Endothelial cell (in vitro differentiated cells): ENCODE results near the gene OLFML2A. TPM values are rescaled to one million over a fixed set of nuclear protein-coding genes. Genes with fewer than 3 reads are reported as not detected.

Source experiments
- DNase-seq: peaks from one replicate; pipeline ENCODE4 v3.0.0; 2021; ENCODE audit warnings: low spot score
- H3K27ac Mint-ChIP-seq: one replicate; pipeline ENCODE4 v1.8.0; 2021; ENCODE audit warnings: mixed read lengths, inconsistent platforms; ENCODE audit not compliant: unreplicated experiment
- H3K27me3 Mint-ChIP-seq: one replicate; pipeline ENCODE4 v1.8.0; 2021; ENCODE audit warnings: mild to moderate bottlenecking, moderate library complexity, mixed read lengths, inconsistent platforms; ENCODE audit not compliant: unreplicated experiment
- H3K36me3 Mint-ChIP-seq: one replicate; pipeline ENCODE4 v1.8.0; 2021; ENCODE audit warnings: mild to moderate bottlenecking, low read depth, mixed read lengths, inconsistent platforms; ENCODE audit not compliant: unreplicated experiment
- H3K4me1 Mint-ChIP-seq: one replicate; pipeline ENCODE4 v1.8.0; 2021; ENCODE audit warnings: mild to moderate bottlenecking, mixed read lengths, inconsistent platforms; ENCODE audit not compliant: unreplicated experiment
- H3K4me3 Mint-ChIP-seq: one replicate; pipeline ENCODE4 v1.8.0; 2021; ENCODE audit warnings: mild to moderate bottlenecking, mixed read lengths, inconsistent platforms; ENCODE audit not compliant: unreplicated experiment
- H3K9me3 Mint-ChIP-seq: one replicate; pipeline ENCODE4 v1.8.0; 2021; ENCODE audit warnings: mixed read lengths, inconsistent platforms; ENCODE audit not compliant: unreplicated experiment
- total RNA-seq: library from RNA; stranded (reverse); fragmentation: NEBNext Ultra II Directional; extraction: Animal tissue kit (Norgen Biotek cat#: 25700); gene quantifications from one replicate; pipeline ENCODE4 v1.2.1, GENCODE V29; 2021; ENCODE audit not compliant: unreplicated experiment
- TF ChIP-seq, protein P1 (sequence below): fragments of 200-600 bp; sonication (generic); IDR thresholded peaks from one replicate; pipeline ENCODE4 v1.5.0; 2021; ENCODE audit warnings: antibody characterized with exemption; ENCODE audit not compliant: unreplicated experiment

Gene OLFML2A
- total RNA-seq, 1 donor from 2014 or later: 18.2 TPM

DNA sequence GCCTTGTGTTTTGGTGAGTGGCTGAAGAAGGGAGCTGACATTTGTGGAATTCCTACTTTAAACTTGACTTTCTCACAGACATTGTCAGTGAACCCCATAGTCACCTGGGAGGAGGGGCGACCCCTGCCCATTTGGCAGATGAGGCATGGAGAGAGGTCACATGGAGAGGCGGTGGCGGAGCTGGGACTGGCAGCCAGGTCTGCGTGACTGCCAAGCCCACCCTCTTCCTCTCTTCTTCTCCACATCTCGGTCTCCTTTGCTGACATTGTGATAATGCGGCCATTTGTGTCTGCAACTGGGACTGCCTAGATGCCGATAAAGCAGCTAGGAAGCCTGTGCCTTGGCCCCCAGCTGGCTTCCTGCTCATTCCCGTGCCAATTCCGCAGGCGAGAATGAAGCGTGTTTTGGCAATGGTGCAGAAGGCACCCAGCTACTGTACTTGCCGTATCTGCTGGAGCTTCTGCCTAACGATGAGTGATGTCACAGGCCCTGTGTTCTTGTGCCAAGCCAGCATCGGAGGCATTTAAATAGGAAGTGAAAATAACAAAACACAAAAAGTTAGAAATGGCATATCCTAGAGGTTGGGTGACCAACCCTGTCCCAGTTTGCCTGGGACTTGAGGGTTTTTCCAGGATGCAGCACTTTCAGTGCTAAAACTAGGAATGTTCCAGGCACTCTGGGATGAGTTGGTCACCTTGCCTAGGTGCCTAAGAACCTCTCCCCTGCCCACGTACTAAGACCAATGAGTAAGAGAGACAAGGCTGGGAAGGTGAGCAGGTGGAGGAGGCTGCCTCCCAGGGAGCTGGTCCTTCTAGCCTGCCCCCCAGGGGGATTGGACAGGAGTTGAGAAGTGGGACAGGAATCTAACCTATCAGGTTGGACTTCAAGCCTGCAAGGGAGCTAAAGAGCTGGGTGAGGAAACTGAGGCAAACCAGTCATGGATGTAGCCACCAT lies 23.6 kb downstream of the OLFML2A start:
- H3K4me1 Mint-ChIP-seq: peaks cover 27% of the 10 kb centered on the region
- H3K27ac Mint-ChIP-seq: no peak overlapping the region
- no peak overlapping the region for H3K4me3 Mint-ChIP-seq
- no peak for DNase-seq
- H3K27me3 Mint-ChIP-seq: peaks cover 9% of the 10 kb centered on the region
- H3K9me3 Mint-ChIP-seq: no peaks in the 10 kb centered on the region
- TF ChIP-seq, protein P1, sequence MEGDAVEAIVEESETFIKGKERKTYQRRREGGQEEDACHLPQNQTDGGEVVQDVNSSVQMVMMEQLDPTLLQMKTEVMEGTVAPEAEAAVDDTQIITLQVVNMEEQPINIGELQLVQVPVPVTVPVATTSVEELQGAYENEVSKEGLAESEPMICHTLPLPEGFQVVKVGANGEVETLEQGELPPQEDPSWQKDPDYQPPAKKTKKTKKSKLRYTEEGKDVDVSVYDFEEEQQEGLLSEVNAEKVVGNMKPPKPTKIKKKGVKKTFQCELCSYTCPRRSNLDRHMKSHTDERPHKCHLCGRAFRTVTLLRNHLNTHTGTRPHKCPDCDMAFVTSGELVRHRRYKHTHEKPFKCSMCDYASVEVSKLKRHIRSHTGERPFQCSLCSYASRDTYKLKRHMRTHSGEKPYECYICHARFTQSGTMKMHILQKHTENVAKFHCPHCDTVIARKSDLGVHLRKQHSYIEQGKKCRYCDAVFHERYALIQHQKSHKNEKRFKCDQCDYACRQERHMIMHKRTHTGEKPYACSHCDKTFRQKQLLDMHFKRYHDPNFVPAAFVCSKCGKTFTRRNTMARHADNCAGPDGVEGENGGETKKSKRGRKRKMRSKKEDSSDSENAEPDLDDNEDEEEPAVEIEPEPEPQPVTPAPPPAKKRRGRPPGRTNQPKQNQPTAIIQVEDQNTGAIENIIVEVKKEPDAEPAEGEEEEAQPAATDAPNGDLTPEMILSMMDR: no peak
- no peaks in the 10 kb centered on the region for H3K36me3 Mint-ChIP-seq

DNA sequence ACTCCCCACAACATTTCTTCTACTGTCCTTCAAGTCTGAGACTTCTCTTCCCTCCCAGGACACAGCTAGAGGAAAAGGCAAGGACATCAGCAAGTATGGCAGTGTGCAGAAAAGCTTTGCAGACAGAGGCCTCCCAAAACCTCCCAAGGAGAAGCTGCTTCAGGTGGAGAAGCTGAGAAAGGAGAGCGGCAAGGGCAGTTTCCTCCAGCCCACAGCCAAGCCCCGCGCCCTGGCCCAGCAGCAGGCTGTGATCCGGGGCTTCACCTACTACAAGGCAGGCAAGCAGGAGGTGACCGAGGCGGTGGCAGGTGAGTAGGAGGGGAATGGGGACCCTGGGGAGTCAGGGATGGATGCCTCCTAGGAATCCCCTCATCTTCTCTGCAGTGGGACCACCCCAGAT lies 24.4 kb downstream of the OLFML2A start:
- Mint-ChIP-seq H3K9me3 (no peaks in the 10 kb centered on the region), H3K27ac (no peak overlapping the region), H3K36me3 (no peaks in the 10 kb centered on the region), H3K4me3 (no peak overlapping the region), H3K27me3 (peaks cover 9% of the 10 kb centered on the region), H3K4me1 (peaks cover 24% of the 10 kb centered on the region)
- no peak for DNase-seq
- TF ChIP-seq, protein P1: no peak

DNA sequence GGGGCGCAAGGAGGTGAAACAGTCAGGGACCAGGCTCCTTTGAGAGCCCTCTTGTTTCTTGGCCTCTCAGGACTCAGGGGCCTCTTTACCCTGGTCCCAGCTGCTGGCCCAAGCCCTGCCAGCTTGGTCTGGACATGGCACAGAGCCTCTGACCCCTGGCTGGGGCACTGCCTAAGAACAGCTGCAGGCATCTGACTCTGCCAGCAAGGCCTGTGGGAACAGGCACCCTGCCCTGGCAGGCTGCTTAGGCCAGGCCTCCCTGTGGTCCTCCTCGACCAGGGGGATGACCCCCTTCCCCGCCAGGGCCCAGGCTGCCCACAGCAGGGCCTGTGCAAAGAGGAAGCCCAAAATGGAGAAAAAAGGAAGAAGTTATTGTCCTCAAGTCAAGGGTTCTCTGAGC lies 25.5 kb downstream of the OLFML2A start:
- Mint-ChIP-seq H3K27me3 (peaks cover 7% of the 10 kb centered on the region), H3K4me3 (no peak overlapping the region), H3K4me1 (peaks cover 14% of the 10 kb centered on the region), H3K27ac (no peak overlapping the region), H3K36me3 (no peaks in the 10 kb centered on the region), H3K9me3 (no peaks in the 10 kb centered on the region)
- TF ChIP-seq, protein P1: no peak
- no peak for DNase-seq

DNA sequence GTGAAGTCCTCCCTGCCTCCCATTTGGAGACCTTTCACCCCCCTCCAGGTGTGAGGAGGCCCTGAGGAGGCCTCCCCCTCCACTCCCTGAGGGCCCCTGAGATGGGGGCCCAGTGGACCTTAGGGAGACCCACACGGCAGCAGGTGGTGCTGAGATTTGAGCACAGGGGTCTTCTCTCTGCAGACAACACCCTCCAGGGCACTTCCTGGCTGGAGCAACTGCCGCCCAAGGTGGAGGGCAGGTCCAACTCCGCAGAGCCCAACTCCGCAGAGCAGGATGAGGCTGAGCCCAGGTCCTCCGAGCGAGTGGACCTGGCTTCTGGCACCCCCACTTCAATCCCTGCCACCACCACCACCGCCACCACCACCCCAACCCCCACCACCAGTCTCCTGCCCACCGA lies 27.0 kb downstream of the OLFML2A start:
- DNase-seq: no peak
- peaks cover 11% of the 10 kb centered on the region for H3K4me1 Mint-ChIP-seq
- H3K9me3 Mint-ChIP-seq: no peaks in the 10 kb centered on the region
- H3K27me3 Mint-ChIP-seq: peaks cover 6% of the 10 kb centered on the region
- no peak overlapping the region for H3K4me3 Mint-ChIP-seq
- no peak overlapping the region for H3K27ac Mint-ChIP-seq
- H3K36me3 Mint-ChIP-seq: no peaks in the 10 kb centered on the region
- TF ChIP-seq, protein P1: no peak

DNA sequence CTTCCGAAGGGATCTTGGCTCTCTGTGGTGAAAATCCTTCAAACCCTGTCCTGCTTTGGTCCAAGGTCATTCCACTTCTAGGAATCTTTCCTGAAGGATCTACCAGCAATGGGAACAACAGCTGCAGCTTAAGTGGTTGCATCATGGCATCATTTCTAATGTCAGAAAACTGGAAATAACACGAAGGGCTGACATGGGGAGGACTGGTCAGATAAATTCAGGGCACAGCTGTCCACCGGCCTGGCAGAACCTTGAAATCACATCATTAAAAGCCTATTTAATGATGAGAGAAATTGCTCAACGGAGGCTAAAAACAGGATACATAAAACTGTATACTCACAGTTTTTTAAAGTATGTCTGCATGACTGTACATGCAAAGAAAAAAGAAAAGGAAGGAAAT lies 28.3 kb downstream of the OLFML2A start:
- H3K36me3 Mint-ChIP-seq: no peaks in the 10 kb centered on the region
- peaks cover 6% of the 10 kb centered on the region for H3K27me3 Mint-ChIP-seq
- DNase-seq: no peak
- H3K27ac Mint-ChIP-seq: no peak overlapping the region
- no peak overlapping the region for H3K4me3 Mint-ChIP-seq
- H3K4me1 Mint-ChIP-seq: peaks cover 11% of the 10 kb centered on the region
- H3K9me3 Mint-ChIP-seq: no peaks in the 10 kb centered on the region
- TF ChIP-seq, protein P1: no peak
